ENCODE data around the gene NUP210L. TPM values are rescaled to one million over a fixed set of nuclear protein-coding genes. Genes with fewer than 3 reads are reported as not detected.
A peak's percentile ranks its signal among the peaks of the same experiment; 100 is the strongest.
"Not testable (repeated sequence)": the region's sequence is repeated elsewhere in the genome, so short reads cannot be mapped to it uniquely, and the experiment has no call there.

NUP210L gene
- total RNA-seq, 1 donor from 2014 or later, result 0.13 TPM

DNA sequence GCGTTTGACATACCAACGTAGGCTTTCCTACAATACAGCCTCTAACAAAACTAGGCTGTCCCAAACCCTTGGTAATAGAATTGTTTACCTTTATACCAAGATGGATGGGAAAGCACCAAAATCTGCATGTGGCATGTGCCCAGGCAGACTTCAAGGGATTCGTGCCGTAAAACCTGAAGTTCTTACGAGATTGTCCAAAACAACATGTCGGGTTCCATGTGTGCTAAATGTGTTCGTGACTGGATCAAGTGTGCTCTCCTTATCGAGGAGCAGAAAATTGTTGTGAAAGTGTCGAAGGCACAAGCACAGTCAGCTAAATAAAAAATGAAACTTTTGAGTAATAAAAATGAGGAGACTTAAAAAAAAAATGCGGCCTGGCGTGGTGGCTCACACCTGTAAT lies 159.2 kb downstream of the NUP210L start:
- DNase-seq (ENCODE audit: low read depth), result no peak

DNA sequence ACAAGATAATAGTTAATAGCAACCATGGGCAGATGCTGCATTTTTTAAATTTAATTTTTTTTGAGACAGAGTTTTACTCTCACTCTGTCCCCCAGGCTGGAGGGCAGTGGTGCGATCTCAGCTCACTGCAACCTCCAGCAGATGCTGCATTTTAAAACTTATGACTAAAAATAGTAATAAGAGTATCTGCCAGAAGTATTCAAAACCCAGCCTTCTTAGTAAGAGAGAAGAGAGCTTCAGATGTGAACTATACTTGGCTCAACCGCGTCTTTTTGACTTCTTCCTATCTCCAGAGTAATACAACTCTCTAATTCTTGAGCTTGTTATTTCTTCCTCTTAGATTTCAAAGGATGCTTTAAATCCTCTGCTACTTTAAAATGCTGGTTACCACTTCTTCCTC lies 159.7 kb downstream of the NUP210L start:
- no peak for DNase-seq (ENCODE audit: low read depth)

DNA sequence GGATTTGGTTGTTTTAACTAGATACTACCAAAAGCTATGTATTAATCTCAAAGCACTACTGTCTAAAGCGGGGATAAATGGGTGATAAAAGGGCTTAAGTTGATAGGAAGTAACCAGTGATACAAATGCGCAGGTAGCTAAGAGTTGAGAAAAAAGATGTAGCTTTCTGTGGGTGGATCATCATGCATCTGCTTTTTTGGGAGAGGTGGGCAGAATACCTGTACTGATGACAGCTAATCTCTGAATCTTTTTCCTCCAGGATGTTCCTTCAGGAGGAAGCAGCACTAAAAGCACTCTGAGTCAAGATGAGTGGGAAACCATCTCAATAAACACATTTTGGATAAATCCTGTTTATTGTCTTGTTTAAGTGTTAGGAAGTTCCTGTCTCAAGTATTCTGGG lies 163.1 kb downstream of the NUP210L start:
- no peak for DNase-seq (ENCODE audit: low read depth)

DNA sequence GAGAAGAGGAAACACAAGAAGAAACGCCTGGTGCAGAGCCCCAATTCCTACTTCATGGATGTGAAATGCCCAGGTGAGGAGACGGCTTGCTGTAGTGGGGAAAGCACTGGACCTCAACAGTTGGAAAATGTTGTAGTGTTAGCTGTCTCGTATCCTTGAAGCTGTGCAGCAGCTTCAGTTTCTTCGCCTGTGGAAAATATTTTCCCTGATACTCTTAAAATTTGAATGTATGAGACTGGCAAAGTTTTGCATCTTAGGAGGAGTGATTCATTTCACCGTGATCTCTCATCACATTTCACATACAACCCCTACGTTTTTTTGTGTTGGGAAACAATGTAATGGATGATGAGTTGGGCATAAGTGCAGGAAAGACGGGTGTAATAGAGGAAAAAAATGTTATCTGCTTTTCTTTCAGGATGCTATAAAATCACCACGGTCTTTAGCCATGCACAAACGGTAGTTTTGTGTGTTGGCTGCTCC lies 163.7 kb downstream of the NUP210L start:
- DNase-seq (ENCODE audit: low read depth), result no peak

DNA sequence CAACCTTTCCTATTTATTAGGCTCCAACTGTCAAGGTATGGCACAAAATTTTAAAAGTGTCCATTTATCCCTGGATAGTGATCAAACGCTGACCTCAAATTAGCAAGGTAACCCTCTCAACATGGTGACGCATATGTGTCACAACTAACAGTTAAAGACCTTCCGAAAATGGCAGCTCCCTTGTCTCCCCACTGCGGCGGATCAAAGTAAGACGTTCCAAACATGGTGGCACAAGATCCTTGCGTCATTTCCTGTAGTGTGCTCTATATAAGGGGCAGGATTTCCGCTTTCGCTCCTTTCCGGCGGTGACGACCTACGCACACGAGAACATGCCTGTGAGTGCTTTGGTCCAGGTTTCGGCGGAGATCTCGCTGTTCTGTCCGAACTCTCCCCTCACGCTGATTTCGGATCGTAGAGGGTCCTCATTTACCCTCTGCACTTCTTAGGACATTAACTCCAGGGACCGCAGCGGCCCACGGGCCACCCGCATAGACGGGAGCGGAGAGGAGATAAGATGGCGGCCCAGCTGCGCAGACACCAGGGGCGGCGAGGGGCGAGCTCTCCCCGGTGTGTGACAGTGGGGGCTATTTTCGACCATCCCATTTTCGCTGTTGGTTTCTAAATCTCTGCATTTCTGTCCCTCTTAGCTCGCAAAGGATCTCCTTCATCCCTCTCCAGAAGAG lies 164.3 kb downstream of the NUP210L start, which contains the start of gene RPS27:
Gene RPS27, plus strand, starts transcription at position 295 of the 683 bp plus-strand sequence. Its CDS starts 35 bp downstream, at position 330.
- peak; percentile 99 for DNase-seq (ENCODE audit: low read depth)

DNA sequence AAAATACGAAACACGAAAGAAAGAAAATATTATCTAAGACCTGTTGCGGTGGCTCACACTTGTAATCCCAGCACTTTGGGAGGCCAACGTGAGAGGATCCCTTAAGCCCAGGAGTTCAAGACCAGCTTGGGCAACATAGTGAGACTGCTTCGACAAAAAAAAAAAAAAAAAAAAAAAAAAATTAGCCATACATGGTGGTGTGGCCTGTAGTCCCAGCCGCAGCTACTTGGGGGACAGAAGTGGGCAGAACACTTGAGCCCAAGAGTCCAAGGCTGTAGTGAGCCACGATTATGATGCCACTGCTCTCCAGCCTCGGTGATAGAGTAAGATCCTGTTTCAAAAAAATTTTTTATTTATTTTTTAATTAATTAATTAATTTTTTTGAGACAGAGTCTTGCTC lies 167.3 kb downstream of the NUP210L start:
- no peak for DNase-seq (ENCODE audit: low read depth)

DNA sequence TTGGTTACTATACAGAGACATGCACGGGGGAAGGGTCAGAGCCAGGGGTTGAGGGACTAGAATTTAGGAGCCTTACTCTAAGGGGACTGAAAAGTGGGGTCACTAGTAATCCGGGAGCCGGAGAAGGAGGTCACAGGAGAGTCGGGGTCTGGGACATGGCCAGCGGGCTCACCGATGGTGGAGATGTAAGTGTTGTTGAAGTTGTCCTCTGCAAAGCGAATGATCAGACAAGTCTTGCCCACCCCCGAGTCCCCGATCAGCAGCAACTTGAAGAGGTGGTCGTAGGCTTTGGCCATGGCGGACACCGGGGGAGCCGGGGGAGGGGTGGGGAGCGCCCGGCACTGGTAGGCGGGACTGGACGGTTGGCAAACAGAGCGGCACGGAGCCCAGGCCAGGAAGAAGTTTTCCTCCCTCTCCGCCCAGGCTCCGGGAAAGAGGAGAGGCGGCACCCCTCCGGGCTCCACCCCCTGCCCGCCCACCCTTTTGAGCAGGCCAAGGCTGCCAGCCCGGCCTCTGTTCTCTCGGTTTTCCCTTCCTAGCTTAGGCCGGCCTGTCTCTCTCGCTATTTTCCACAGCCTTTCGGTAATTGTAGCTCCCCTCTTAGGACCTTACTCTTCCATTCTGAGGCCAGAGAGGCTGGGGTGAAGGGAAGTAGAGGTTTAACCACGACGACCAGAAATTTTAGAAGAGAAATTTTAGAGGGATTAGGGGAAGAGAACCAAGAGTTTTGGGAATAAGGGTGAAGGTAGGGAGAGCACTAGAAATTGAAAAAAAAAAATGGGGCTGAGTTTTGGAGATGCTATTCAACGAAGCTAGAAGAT lies 168.7 kb downstream of the NUP210L start, which contains the start of gene RAB13:
Gene RAB13, minus strand, starts transcription at position 399 of the 821 bp plus-strand sequence. Its CDS starts 103 bp downstream, at position 296.
- DNase-seq (ENCODE audit: low read depth), result peak; percentile 88

DNA sequence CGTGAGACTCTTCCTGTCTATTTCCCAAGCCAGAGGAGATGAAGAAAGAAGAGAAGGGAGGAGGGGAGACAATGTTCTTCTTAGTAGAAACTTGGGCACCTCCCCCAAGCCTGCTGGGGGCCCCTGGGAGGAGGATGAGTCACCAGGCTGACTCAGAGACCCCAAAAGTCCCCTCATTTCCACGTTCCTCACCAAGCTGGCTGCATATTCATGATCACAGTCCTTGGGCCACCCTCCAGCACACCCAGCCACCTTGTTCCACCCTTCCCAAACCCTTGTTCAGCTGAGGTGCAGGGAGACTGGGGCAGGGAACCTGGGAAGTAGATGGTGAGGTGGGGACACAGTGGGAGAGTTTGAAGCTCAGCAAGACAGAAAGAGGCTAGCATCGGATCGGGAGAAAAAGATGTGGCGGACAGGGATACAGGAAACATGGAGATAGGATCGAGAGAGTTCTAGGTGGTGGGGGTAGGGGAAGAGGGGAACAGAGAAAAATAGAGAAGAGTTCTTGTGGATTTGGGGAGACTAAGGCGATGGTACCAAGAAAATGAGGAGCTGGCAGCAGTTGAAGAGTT lies 169.4 kb downstream of the NUP210L start:
- peak; percentile 36 for DNase-seq (ENCODE audit: low read depth)

DNA sequence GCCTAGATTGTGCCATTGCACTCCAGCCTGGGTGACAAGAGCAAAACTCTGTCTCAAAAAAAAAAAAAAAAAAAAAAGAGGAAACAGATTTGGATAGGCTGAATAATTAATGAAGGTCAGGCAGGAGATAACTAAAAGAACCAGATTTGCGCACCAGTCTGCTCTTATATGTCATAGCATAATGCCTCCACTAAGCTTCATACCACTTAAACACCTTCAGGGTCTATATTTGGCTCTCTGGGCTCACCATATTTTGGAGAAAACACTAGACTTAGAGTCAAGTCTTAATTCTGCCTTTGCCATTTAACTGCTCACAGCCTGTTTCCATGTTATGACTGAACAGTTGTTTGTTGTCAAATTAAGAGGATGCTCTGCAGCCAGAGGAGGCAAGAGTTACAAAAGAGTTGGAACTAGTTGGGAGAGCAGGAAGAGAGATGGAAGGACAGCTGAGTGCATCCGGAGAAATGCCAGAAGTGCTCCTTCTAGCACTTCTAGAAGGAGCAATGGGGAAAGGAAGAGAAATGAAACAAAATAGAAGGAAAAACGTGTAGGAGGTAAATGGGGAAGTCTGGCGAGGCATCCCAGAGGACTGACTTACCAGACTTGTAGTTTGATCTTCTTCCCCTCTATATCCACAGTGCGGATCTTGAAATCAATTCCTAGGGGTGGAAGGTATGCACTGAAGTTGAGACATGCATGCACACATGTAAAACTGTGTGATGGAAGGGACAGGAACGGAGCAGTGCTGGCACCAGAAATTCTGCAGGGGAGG lies 170.6 kb downstream of the NUP210L start:
- no peak for DNase-seq (ENCODE audit: low read depth)

DNA sequence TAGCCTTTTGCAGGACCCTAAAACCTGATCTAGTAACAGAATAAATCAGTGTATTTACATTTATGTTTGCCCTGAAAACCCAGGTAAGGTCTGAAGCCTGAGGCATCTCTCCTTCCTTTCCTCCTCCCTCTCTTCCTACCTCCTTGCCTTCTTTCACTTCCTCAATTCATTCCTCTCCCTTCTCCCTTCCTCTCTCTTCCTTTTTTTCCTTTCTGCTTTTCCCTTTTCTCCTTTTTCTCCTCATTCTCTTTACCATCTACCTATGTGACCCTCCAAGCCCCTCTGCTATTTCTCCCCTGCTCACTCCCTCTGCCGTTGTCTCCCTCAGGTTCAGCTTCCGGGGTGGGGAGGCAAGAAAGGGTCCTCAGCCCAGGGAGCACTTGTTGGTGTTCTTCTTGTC lies 173.1 kb downstream of the NUP210L start:
- not testable (repeated sequence) for DNase-seq (ENCODE audit: low read depth)

DNA sequence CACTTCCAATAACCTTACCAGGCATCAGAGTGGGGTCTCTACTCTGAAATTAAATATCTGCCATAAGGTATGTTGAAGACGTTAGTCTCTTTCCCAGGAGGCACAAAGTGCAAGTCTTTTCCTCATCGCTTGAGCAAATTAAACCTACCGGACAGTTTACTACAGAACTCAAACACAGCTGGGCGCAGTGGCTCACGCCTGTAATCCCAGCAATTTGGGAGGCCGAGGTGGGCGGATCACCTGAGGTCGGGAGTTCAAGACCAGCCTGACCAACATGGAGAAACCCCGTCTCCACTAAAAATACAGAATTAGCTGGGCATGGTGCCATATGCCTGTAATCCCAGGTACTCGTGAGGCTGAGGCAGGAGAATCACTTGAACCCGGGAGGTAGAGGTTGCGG lies 175.8 kb downstream of the NUP210L start:
- DNase-seq (ENCODE audit: low read depth), result not testable (repeated sequence)

DNA sequence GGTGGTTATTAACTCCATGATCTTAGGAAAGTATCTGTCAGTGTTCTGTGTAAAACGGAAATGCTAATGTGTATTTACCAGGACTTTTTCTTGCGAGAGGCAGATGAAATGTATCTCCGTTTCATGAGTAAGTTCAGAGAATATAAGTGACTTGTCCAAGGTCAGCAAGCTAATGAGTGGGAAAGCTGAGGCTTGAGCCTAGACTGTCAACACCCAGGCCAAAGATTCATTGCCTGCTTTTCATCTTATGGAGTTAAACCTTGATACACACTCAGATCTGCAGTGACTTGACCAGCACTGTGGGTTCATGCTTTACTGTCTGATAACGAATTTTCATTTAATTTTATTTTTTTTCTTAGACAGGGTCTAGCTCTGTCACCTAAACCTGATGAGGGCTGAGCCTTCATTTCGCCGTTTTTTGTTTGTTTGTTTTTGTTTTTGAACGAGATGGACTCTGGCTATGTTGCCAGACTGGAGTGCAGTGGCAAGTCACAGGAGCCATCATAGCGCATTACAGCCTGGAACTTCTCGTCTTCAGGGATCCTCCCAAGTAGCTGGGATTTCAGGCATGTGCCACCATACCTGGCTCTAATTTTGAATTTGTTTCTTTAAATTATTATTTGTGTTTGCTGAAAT lies 176.5 kb downstream of the NUP210L start:
- no peak for DNase-seq (ENCODE audit: low read depth)

DNA sequence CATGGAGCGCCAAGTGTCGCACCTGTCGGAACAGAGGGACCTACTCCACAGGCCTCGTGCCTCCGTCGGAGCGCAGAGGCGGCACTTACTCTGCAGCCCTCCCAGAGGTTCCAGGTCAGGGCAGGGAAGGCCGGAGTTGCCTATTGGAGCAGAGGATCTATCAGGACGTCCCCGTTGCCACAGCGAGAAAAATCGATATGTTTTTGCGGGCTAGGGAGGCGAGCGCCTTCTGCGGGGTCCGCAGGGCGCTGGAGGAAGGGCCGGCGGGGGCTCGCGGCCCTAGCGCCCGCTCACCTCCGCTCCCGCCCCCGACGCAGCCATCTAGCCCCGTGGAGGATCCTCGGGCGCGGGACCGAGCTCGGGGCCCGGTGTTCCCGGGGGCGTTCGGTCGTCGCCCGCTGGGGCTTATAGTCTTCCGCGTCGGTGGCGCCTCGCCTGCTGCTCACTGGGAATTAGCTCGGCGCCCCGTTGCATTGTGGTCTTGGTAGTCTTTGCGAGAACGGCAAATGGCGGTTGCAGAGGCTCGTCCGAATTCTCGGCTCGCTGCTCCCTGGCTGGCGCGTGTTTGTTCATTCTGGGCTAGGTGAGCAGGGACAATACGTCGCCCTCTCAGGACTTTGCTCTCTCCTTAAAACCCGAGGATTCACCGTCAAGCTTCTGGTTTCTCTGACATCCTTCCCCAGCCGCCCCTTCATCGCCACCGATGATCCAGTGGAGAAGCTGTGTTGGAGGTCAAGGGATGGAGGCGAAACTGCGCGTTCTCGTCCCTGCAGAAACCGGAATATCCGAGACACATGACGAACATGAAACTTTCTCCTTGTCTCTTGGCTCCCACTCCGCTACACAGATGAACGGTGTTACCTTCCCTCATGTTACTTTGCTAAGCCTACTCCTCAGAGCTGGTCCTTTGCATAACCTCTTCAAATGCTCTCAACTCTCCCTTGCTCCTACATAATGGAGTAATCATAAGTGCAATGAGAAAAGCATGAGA lies 177.3 kb downstream of the NUP210L start, which contains the start of gene JTB:
Gene JTB, minus strand, starts transcription at position 425 of the 991 bp plus-strand sequence. Its CDS starts 422 bp downstream, at position 3.
- DNase-seq (ENCODE audit: low read depth), result peak; percentile 89

DNA sequence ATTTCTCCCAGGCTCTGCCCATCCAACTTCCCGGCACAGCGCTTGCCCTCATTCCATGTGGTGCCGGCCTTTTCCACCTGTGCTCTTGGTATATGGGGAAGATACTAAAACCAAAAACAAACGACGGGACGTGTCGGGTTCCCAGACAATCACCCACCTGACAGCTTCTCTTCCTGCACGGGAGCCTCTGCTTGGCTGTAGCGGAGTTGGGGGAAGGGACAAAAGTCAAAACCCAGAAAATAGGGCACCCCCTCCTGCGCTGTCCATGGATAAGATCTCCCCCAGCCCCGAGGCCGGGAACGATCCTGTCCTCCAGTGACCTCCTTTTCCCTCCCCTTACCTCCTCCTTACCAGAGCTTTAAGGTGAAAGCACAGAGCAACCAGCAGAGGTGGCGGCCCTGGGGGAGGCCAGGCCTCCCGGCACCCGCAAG lies 178.0 kb downstream of the NUP210L start:
- DNase-seq (ENCODE audit: low read depth), result peak; percentile 33

DNA sequence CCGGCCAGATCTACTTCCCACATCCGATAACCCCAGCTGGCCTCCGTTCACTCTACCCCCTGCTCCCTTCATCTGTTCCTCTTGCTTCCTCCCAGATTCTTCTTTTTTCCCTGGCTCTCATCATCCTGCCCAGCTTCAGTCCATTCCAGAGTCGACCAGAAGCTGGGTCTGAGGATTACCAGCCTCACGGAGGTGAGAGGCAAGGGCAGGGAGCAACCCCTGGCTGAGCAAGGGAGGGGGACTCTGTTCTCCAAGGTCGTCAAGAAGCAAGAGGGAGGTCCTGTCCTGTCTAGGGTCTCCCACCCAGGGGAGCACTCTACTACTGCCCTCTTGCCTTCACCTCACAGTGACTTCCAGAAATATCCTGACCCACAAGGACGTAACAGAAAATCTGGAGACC lies 181.3 kb downstream of the NUP210L start:
- no peak for DNase-seq (ENCODE audit: low read depth)

DNA sequence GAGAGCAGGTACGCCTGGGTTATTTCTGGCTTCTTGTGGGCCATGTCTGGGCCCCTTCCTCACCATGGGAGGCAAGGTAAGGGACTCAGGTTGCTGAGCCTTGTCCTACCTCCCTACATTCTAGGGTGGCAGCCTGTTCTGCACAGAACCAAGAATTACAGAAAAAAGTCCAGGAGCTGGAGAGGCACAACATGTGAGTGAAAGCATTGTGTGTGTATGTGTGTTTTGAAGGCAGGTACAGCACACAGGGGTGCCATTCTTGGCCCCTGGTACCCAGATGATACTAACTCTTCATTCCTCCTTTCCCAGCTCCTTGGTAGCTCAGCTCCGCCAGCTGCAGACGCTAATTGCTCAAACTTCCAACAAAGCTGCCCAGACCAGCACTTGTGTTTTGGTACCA lies 181.8 kb downstream of the NUP210L start:
- no peak for DNase-seq (ENCODE audit: low read depth)

DNA sequence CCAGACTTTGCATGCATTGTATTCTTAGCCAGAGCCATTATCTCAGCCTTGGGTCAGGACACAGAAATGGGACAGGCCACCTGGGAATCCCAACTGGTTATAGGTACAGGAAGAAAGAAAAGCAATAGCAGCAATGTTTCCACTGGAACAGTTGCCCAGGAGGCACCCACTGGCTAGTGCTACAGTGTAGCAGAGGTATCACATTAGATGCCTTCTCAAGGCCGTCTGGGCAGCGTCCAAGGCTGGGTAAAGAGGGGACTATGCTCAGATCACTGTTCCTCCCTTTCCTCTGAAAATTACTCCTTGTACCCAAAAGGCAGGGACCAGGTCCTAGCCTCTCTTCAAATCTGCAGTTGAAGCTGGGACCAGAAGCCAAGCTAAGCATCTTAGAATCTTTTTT lies 184.5 kb downstream of the NUP210L start:
- no peak for DNase-seq (ENCODE audit: low read depth)

DNA sequence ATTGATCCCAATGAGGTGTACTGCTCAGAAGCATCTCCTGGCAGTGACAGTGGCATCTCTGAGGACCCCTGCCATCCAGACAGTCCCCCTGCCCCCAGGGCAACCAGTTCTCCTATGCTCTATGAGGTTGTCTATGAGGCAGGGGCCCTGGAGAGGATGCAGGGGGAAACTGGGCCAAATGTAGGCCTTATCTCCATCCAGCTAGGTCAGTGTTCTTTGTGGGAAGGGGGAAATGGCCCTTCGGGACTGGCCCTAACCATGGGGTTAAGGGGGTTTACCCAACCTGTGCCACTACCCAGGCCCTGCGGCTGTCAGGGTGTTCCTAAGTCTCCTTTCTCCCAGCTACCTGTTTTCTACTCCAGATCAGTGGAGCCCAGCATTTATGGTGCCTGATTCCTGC lies 185.9 kb downstream of the NUP210L start:
- DNase-seq (ENCODE audit: low read depth), result no peak

DNA sequence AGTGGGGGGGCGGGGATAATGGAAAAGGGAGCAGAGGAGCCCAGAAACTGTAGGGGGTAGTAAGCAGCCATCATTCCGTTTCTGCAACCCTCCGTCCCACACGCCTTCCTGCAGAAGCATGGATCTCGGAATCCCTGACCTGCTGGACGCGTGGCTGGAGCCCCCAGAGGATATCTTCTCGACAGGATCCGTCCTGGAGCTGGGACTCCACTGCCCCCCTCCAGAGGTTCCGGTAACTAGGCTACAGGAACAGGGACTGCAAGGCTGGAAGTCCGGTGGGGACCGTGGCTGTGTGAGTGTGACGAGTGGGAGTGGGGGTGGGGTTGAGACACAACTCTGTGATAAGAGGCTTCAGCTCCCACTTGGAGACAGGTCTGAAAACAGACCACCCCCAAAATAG lies 186.5 kb downstream of the NUP210L start:
- DNase-seq (ENCODE audit: low read depth), result no peak
